K562 (cell line): Measurements from ENCODE around the gene DNAJB1. TPM values are rescaled to one million over a fixed set of nuclear protein-coding genes. Genes with fewer than 3 reads are reported as not detected.
A peak's percentile ranks its signal among the peaks of the same experiment; 100 is the strongest.

Source experiments
- CHAMP1 ChIP-seq: fragments of 450-650 bp; IDR thresholded peaks from 2 replicates; pipeline ENCODE4 v1.6.1; 2016; ENCODE audit warnings: mild to moderate bottlenecking
- CHD4 ChIP-seq: fragments of 200-600 bp; sonication (generic); IDR thresholded peaks from 3 replicates; pipeline ENCODE4 v1.6.1; 2012; ENCODE audit warnings: low read depth, mild to moderate bottlenecking, mixed read lengths, low read length, inconsistent platforms; ENCODE audit not compliant: insufficient read depth, insufficient replicate concordance, poor library complexity, severe bottlenecking
- DNMT1 ChIP-seq: fragments of 450-650 bp; IDR thresholded peaks from 2 replicates; pipeline ENCODE4 v1.6.1; 2016; ENCODE audit warnings: antibody characterized with exemption, mild to moderate bottlenecking
- FOXP1 ChIP-seq: sonication (generic); formaldehyde crosslinking; IDR thresholded peaks from 2 replicates; pipeline ENCODE4 v1.8.0; 2022; ENCODE audit warnings: mild to moderate bottlenecking, missing genetic modification reagents
- GTF2E2 ChIP-seq: fragments of 200-800 bp; sonication (Bioruptor generic); IDR thresholded peaks from 2 replicates; pipeline ENCODE4 v1.6.1; 2016; ENCODE audit warnings: missing genetic modification characterization, missing compliant biosample characterization
- HMGN3 ChIP-seq: IDR thresholded peaks from 2 replicates; pipeline ENCODE4 v1.6.1; 2011; ENCODE audit warnings: borderline replicate concordance, low read depth, mild to moderate bottlenecking, mixed read lengths, low read length; ENCODE audit not compliant: insufficient read length; ENCODE audit errors: extremely low read depth
- ILK ChIP-seq: fragments of 450-650 bp; IDR thresholded peaks from 2 replicates; pipeline ENCODE4 v1.6.1; 2016; ENCODE audit warnings: missing genetic modification characterization, low read depth, mild to moderate bottlenecking, missing compliant biosample characterization, moderate library complexity, borderline replicate concordance
- LARP7 ChIP-seq: fragments of 450-650 bp; IDR thresholded peaks from 2 replicates; pipeline ENCODE4 v1.6.1; 2016
- MYBL2 ChIP-seq, 2 experiments: fragments of 450-650 bp in 1 of 2; sonication (generic) in 1 of 2; formaldehyde crosslinking in 1 of 2; IDR thresholded peaks; 2 replicates each; pipeline versions ENCODE4 v1.6.1 to v1.8.1; 2017 to 2022; ENCODE audit warnings: borderline replicate concordance in 1 of 2, inconsistent platforms in 1 of 2, low read depth in 1 of 2, mild to moderate bottlenecking in 1 of 2, missing genetic modification reagents in 1 of 2, moderate library complexity in 1 of 2
- NBN ChIP-seq: fragments of 450-650 bp; IDR thresholded peaks from 2 replicates; pipeline ENCODE4 v1.6.1; 2016; ENCODE audit warnings: low read depth, mild to moderate bottlenecking
- PHF20 ChIP-seq: fragments of 450-650 bp; IDR thresholded peaks from 2 replicates; pipeline ENCODE4 v1.6.1; 2018; ENCODE audit not compliant: partially characterized antibody
- POLR2B ChIP-seq: fragments of 450-650 bp; IDR thresholded peaks from 2 replicates; pipeline ENCODE4 v1.6.1; 2018; ENCODE audit warnings: low read depth; ENCODE audit not compliant: partially characterized antibody
- RREB1 ChIP-seq: fragments of 250-450 bp; sonication (Bioruptor Pico); IDR thresholded peaks from 2 replicates; pipeline ENCODE4 v1.4.0; 2020
- SETDB1 ChIP-seq: IDR thresholded peaks from one replicate; pipeline ENCODE4 v1.6.1; 2012; ENCODE audit warnings: low read length, control low read depth, inconsistent platforms
- SMAD2 ChIP-seq: fragments of 150-350 bp; IDR thresholded peaks from 2 replicates; pipeline ENCODE4 v1.6.1; 2014; ENCODE audit warnings: low read depth, mild to moderate bottlenecking, low read length
- ZBED1 ChIP-seq: IDR thresholded peaks from 2 replicates; pipeline ENCODE4 v1.6.1; 2014
- ZNF77 ChIP-seq: fragments of 250-450 bp; sonication (Bioruptor Pico); IDR thresholded peaks from 2 replicates; pipeline ENCODE4 v1.5.0; 2020
- ZNF830 ChIP-seq: fragments of 250-450 bp; sonication (Bioruptor Pico); IDR thresholded peaks from 2 replicates; pipeline ENCODE4 v1.5.0; 2021; ENCODE audit warnings: mild to moderate bottlenecking
- polyA plus RNA-seq, 8 experiments: library from polyadenylated mRNA; depleted of rRNA in 4 of 8; stranded (reverse) in 5 of 8; unstranded in 3 of 8; fragments of >200 nt; fragmentation: Nextera tagmentation in 2 of 8; fragmentation: Illumina TruSeq in 1 of 8; extraction: Ambion mirVana in 2 of 8; extraction: Trizol in 1 of 8; gene quantifications; 2 replicates each; pipeline versions ENCODE4 v1.2.1 to v1.2.3, GENCODE V29; 2011 to 2014; ENCODE audit warnings: inconsistent platforms in 1 of 8, missing spikeins in 1 of 8
- total RNA-seq, 7 experiments: library from RNA; depleted of rRNA in 6 of 7; stranded (reverse); fragments of >200 nt in 6 of 7; fragmentation: Illumina TruSeq in 2 of 7; extraction: Trizol in 2 of 7; gene quantifications; 2 replicates each; pipeline versions ENCODE4 v1.2.1 to v1.2.3, GENCODE V29; 2011 to 2021; ENCODE audit warnings: low replicate concordance in 1 of 7
- TF ChIP-seq, protein P1 (sequence below): fragments of 250-450 bp; sonication (Bioruptor Pico); IDR thresholded peaks from 2 replicates; pipeline ENCODE4 v1.8.0; 2021; ENCODE audit warnings: mild to moderate bottlenecking, moderate library complexity

The DNAJB1 gene
- total and polyA plus RNA-seq, 9 of the 15 experiments (the other 6 are each of a cell fraction or from before 2014, with no cell fraction given) = 13.2 to 113 (median 62.1) TPM

- no peak for TF ChIP-seq CHAMP1
- no peak for TF ChIP-seq HMGN3
- no peak for TF ChIP-seq DNMT1
- TF ChIP-seq NBN = no peak
- no peak for TF ChIP-seq LARP7
- peak; percentile 1 for TF ChIP-seq POLR2B
- no peak for TF ChIP-seq PHF20
- TF ChIP-seq SMAD2 = no peak
- TF ChIP-seq ILK = no peak
- TF ChIP-seq, protein P1, sequence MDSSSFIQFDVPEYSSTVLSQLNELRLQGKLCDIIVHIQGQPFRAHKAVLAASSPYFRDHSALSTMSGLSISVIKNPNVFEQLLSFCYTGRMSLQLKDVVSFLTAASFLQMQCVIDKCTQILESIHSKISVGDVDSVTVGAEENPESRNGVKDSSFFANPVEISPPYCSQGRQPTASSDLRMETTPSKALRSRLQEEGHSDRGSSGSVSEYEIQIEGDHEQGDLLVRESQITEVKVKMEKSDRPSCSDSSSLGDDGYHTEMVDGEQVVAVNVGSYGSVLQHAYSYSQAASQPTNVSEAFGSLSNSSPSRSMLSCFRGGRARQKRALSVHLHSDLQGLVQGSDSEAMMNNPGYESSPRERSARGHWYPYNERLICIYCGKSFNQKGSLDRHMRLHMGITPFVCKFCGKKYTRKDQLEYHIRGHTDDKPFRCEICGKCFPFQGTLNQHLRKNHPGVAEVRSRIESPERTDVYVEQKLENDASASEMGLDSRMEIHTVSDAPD (CRISPR knock-in tag) = no peak
- no peak for TF ChIP-seq MYBL2 (IDR thresholded peaks at IDR 0.05; ENCODE audit: low read depth)
- no peak for TF ChIP-seq MYBL2 (CRISPR knock-in tag; IDR thresholded peaks at IDR 0.05; ENCODE audit: borderline replicate concordance)
- peak; percentile 56; the same call in 1 of the 2 replicates for TF ChIP-seq ZBED1
- TF ChIP-seq SETDB1 = no peak
- peak; percentile 35; the same call in 1 of the 2 replicates for TF ChIP-seq RREB1 (CRISPR knock-in tag)
- no peak for TF ChIP-seq GTF2E2 (tag)
- no peak for TF ChIP-seq ZNF77 (CRISPR knock-in tag)
- TF ChIP-seq ZNF830 (CRISPR knock-in tag) = no peak
- TF ChIP-seq FOXP1 = no peak
- TF ChIP-seq CHD4 = no peak
Observed at GRCh38 chr19:14516746-14517438, 1.3 kb downstream of the DNAJB1 start (continued).
